ENCODE measurements around the gene LINGO1.

The LINGO1 gene

DNA sequence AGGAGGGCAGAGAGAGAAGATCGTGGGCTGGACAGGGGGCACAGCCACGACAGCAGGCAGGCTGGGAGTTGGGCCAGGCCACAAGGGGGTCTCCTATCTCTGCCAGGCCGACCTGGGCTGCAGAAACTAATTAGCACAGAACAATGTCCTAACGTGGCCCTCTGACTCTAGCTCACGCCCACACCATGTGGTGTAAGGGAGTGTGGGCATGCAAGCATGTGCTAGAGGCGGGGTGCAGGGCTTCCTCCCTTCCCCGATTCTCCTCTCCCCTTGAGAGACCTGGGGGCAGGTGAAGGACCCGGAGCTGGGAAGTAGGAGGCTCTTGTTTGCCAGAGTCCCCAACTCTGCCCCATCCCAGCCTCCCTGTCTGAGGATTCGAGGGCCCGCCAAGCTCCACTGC lies 65.5 kb downstream of the LINGO1 start:
- no peak for DNase-seq

DNA sequence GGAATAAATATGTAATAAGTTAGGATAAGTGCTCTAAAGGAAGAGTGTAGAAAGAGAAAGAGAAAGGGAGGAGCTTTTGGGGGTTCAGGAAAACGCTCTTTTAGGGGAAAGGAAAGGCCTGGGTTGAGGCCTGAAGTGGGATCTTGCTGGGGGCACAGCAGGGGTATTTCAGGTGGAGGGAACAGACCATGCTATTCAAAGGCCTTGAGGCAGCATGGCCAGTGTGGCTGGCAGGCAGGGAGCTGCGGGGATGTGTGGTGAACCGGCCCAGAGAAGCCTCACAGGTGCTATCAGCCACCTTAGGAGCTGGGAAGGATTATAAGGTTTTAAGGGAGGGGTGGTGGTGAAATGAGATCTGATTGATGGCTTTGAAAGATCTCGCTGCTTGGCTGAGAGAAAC lies 66.6 kb downstream of the LINGO1 start:
- DNase-seq: no peak

DNA sequence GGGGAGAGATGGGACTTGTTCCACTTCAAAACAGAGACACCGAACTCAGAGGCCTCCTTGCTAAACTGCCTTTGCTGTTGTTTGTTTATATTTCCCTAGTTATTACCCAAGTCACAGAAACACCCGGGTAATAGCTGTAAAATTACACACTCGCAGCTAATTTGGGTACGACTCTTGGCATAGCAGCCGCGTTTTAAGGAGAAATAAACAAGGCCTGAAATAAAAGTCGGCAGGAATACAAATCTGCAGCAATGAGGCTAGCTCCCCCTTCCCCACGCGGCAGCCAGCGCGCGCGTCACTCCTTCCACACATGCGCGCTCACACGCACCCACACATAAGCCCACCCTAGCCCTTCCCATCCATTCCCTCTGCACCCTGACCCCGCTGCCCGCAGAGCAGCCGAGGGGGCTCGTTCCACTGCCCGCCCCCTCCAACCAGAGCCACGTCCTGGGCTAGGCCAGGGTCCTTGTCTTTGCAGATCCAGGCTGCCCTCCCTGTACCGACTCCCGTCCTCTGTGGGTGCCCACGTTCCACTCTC lies 67.3 kb downstream of the LINGO1 start:
- DNase-seq: no peak

DNA sequence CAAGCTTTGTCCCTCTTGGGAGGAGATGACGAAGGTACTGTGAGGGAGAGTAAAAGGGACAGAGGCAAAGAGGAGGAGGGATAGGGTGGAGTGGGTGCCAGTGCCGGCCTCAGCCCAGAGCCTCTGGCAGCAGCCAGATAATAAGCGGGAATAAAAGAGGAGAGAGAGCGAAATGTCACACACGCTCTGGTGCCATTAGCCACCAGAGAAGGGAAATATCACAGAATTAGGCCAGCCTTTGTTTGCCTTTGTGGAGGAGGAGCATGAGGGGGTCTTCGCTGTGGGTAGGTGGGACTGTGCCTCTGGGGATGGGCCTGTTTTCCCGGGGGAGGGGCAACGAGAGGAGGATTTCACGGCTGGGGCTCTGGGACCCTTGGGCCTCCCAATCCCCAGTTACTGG lies 67.8 kb downstream of the LINGO1 start:
- DNase-seq: no peak

DNA sequence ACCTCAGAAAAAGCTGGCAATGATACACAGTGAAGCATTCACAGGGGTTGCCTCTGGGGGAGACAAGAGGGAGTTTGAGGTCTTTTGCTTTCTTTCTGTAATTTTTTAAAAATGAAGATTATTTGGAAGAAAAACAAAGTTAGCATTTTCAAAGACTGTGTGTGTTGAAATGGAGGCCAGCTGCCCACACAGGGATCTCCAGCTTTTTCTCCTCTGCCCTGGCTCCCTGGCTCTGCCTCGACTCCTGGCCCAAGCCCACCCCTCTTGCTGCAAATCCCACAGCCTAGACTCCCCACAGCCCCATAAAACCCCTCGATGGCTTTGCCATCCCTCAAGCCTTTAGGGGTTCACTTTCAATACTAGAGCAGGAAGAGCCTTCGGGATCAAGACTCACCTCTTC lies 68.4 kb downstream of the LINGO1 start:
- no peak for DNase-seq

DNA sequence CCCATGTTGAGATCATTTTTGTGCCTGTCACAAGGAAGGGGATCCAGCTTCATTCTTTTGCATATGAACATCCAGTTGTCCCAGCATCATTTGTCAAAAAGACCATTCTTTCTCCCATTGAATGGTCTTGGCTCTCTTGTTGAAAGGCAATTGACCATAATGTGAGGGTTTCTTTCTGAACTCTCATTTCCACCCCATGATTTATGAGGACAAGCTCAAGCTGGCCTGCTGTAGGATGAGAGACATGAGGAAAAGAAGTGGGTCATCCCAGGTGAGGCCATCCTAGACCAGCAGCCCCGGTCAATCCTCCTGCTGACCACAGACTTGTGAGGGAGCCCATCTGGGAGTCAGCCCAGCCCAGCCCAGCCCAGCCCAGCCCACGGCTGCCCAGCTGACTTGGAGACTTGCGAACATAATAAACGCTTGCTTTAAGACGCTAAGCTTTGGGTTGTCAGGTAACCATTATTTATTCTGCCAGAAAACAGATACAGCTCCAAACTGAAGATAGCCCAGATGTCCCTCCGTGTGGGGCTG lies 69.0 kb downstream of the LINGO1 start:
- no peak for DNase-seq

Measured in NCI-H2171 treated with DMSO at 0.1 percent for 48 hours (cell line).